GM13977 (cell line): Measurements from ENCODE around the gene DENND1A.

Experiments
- DNase-seq: peaks from one replicate; pipeline ENCODE4 v3.0.0; 2012; ENCODE audit warnings: low spot score
- CTCF ChIP-seq: IDR thresholded peaks from 2 replicates; pipeline ENCODE4 v1.5.1; 2012; ENCODE audit warnings: mild to moderate bottlenecking, control low read depth; ENCODE audit not compliant: insufficient read depth; ENCODE audit errors: extremely low read depth, missing control alignments
- in situ Hi-C: fragments of 300-500 bp; cut with MboI; formaldehyde crosslinking; loops from one replicate; pipeline ENCODE4 v1.12.0; 2022; ENCODE audit warnings: low sequenced_read_pairs, low pct_unique_long_range_greater_than_20kb, mixed read lengths, inconsistent platforms; ENCODE audit not compliant: unreplicated experiment

DENND1A gene

GRCh38 chr9:123524866-123525265 is 405.1 kb downstream of the DENND1A start:
- in situ Hi-C loops: loop anchor here (25.0 kb wide), 1 partner anchor 487 kb away; the partner anchor contains the start of gene LHX2
- no peak for TF ChIP-seq CTCF
- DNase-seq: no peak

DNA sequence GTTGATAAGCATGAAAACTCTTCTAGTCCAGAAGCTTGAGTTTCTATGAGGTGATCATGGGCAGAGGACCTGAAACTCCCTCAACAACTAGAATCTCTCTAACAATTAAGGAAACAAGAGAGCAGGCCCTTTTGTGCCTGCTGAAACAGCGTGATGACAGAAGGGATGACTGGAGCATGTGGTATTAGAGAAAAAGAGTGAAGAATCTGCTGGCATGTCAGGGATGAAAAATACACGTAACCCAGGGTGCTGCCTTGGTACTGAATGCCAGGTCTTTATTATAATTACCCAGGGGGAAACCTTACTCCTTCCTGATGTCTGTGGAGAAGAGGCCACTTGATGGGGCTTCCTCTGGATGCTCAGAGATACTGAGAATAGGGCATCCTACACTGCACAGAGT is 406.1 kb downstream of the DENND1A start:
- in situ Hi-C loops: no loop called here
- no peak for DNase-seq
- TF ChIP-seq CTCF: no peak

DNA sequence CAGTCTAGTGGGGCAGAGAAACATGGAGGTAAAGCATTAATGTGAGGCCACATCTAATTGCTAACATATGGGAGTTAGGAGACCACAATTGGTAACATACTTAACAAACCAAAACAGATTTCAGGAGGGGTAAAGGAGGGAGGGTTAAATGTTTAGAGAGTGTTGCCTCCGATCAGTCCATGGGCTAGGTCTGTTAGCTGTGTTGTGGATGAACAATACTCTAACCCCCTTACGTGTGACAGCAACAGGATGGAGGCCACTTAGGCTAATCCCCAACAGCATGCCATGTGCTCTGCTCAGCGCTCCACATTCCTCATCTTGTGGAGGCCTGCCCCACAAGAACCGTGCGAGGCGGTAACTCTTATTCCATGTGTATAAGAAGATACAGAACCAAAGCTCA is 406.9 kb downstream of the DENND1A start:
- in situ Hi-C loops: no loop called here
- no peak for TF ChIP-seq CTCF
- no peak for DNase-seq

DNA sequence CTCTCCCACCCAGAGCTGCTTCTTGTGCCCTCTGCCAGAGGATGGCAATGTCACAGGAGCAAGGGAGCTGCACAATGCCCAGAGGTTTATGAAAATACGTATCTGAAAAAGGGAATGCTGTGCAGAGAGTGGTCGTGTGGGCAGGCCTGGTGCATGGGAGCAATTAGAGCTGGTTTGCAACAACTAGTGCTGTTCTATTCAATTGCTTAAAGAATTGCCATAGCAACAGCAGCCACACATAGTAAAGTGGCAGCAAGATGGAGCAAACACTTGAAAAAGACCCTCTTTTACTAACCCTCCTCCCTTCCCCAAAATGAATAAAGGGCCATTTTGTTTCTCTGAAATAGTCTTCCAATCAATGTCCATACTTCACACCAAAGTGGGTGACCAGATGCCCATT is 407.7 kb downstream of the DENND1A start:
- no peak for DNase-seq
- in situ Hi-C loops: no loop called here
- no peak for TF ChIP-seq CTCF

DNA sequence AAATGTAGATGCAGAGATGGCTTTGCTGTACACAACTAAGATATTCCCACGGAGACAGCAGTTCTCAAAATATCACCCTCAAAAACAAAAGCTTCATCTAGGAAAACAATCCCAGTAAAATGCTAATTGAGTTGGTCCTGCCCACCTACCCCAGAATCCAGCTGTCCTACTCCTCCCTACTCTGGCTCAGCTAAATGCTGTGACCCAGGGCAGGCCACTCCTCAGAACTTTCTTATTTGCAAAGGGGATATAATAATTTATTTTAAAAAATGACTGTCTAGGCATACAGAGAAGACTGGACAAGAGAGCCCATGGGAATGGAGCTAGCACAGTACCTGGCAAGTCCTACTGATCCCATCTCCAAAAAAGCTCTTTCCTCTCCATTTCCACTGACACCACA is 411.6 kb downstream of the DENND1A start:
- DNase-seq: no peak
- no peak for TF ChIP-seq CTCF
- in situ Hi-C loops: no loop called here

DNA sequence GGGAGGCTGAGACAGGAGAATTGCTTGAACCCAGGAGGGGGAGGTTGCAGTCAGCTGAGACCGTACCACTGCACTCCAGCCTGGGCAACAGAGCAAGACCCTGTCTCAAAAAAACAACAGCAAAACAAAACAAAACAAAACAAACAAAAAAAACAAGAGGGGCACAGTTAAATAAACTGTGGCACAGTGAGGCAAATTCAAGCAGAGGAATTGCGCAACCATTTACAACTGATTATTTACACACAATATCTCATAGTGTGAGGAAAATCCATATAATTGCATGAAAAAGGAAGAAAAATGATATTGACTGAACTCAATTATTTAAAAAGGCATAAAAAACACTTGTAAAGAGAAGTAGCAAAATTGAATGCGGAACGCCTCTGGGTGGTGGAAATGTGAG is 412.4 kb downstream of the DENND1A start:
- no peak for DNase-seq
- no peak for TF ChIP-seq CTCF
- in situ Hi-C loops: no loop called here

GRCh38 chr9:123514766-123515165 is 415.2 kb downstream of the DENND1A start:
- no peak for TF ChIP-seq CTCF

More at GRCh38 chr9:123514766-123515165, 415.2 kb downstream of the DENND1A start:
- DNase-seq: no peak
- in situ Hi-C loops: no loop called here
